Measurements from ENCODE around the gene RNF25. TPM values are rescaled to one million over a fixed set of nuclear protein-coding genes. Genes with fewer than 3 reads are reported as not detected.

RNF25 gene
- total and polyA plus RNA-seq, 11 donors: 9.7 to 24.0 (median 16.0) TPM

GRCh38 chr2:218615868-218616315, 55.9 kb downstream of the RNF25 start:
- Histone ChIP-seq H3K27ac (peak overlapping the region in 1 of 12 donors; percentile 76), H3K4me3 (no peak overlapping the region), H3K9me3 (no peaks in the 10 kb centered on the region), H3K4me1 (no peaks in the 10 kb centered on the region), H3K36me3 (no peaks in the 10 kb centered on the region), H3K27me3 (no peaks in the 10 kb centered on the region)
- DNase-seq: no peak
- intact Hi-C loops (cut with DNase I): no loop called here
- TF ChIP-seq CTCF (IDR thresholded peaks at IDR 0.05): no peak
- no peak for TF ChIP-seq POLR2A (IDR thresholded peaks at IDR 0.05)
- WGBS, 4 donors: 72 to 82% (median 78%) methylated on average over 6 of the region's 6 CpGs
- ATAC-seq: peak in 2 of 4 donors; percentile 32 to 36

Other genes starting within 250 kb of the RNF25 start
- gene USP37, start 103.7 kb downstream of the RNF25 start, total RNA-seq: 10 to 100 TPM in 1 of 9 donors, 1 to 10 TPM in 8; 5.2 to 10.3 (median 7.8) TPM
- gene USP37, start 103.7 kb downstream of the RNF25 start, polyA plus RNA-seq: 1 to 10 TPM; 1.8 to 4.1 TPM
- 10 to 100 TPM; 19.4 to 34.8 (median 23.1) TPM for gene CNOT9, start 103.2 kb downstream of the RNF25 start, total RNA-seq
- 10 to 100 TPM; 12.2 to 23.3 TPM for gene CNOT9, start 103.2 kb downstream of the RNF25 start, polyA plus RNA-seq
- gene PLCD4, start 64.1 kb downstream of the RNF25 start, total RNA-seq: 1 to 10 TPM in 4 of 9 donors, under 1 TPM in 5; 0.14 to 1.9 (median 0.67) TPM
- under 1 TPM; 0.11 to 0.34 TPM for gene PLCD4, start 64.1 kb downstream of the RNF25 start, polyA plus RNA-seq
- gene ZNF142, start 12.4 kb downstream of the RNF25 start, total RNA-seq: 10 to 100 TPM; 18.1 to 46.0 (median 21.8) TPM
- gene ZNF142, start 12.4 kb downstream of the RNF25 start, polyA plus RNA-seq: 10 to 100 TPM; 10.4 to 12.6 TPM
- gene BCS1L, start 12.3 kb downstream of the RNF25 start, total RNA-seq: 10 to 100 TPM; 27.3 to 53.2 (median 43.7) TPM
- gene BCS1L, start 12.3 kb downstream of the RNF25 start, polyA plus RNA-seq: 10 to 100 TPM; 43.3 to 54.7 TPM
- gene STK36, start 84 bp upstream of the RNF25 start, total RNA-seq: 10 to 100 TPM in 3 of 9 donors, 1 to 10 TPM in 6; 4.7 to 16.2 (median 7.9) TPM
- 1 to 10 TPM; 6.9 to 8.0 TPM for gene STK36, start 84 bp upstream of the RNF25 start, polyA plus RNA-seq
- gene TTLL4, start 38.8 kb upstream of the RNF25 start, total RNA-seq: 10 to 100 TPM in 2 of 9 donors, 1 to 10 TPM in 7; 5.3 to 14.0 (median 6.0) TPM
- gene TTLL4, start 38.8 kb upstream of the RNF25 start, polyA plus RNA-seq: 1 to 10 TPM; 5.4 to 6.2 TPM
- gene CYP27A1, start 110.1 kb upstream of the RNF25 start, total RNA-seq: 10 to 100 TPM in 3 of 9 donors, 1 to 10 TPM in 6; 3.3 to 43.8 (median 7.5) TPM
- 1 to 10 TPM; 5.1 to 5.4 TPM for gene CYP27A1, start 110.1 kb upstream of the RNF25 start, polyA plus RNA-seq
- not detected for gene PRKAG3, start 159.8 kb upstream of the RNF25 start, total RNA-seq
- under 1 TPM in 1 of 2 donors, not detected in 1; 0.06 TPM for gene PRKAG3, start 159.8 kb upstream of the RNF25 start, polyA plus RNA-seq
- gene WNT6, start 187.8 kb upstream of the RNF25 start, total RNA-seq: 10 to 100 TPM in 1 of 9 donors, 1 to 10 TPM in 3, under 1 TPM in 5; 0.34 to 13.1 (median 1.00) TPM
- gene WNT6, start 187.8 kb upstream of the RNF25 start, polyA plus RNA-seq: 1 to 10 TPM in 1 of 2 donors, under 1 TPM in 1; 0.44 to 1.4 TPM
- 1 to 10 TPM in 1 of 9 donors, under 1 TPM in 1, not detected in 7; 0.16 to 1.3 TPM for gene WNT10A, start 208.8 kb upstream of the RNF25 start, total RNA-seq
- under 1 TPM in 1 of 2 donors, not detected in 1; 0.08 TPM for gene WNT10A, start 208.8 kb upstream of the RNF25 start, polyA plus RNA-seq